OCI-LY1 (cell line): ENCODE measurements around the gene SYNM.

Source experiments
- H2AFZ ChIP-seq: fragments of 200-600 bp; sonication (generic), shearing (Covaris generic); 2 replicates; pipeline ENCODE4 v1.6.0; 2014; ENCODE audit warnings: antibody characterized with exemption, mild to moderate bottlenecking, low read length
- H3F3A ChIP-seq: fragments of 200-600 bp; sonication (generic), shearing (Covaris generic); 2 replicates; pipeline ENCODE4 v1.6.0; 2014; ENCODE audit warnings: mild to moderate bottlenecking, antibody characterized with exemption, low read length, moderate library complexity; ENCODE audit not compliant: insufficient read depth
- H3K27ac ChIP-seq: fragments of 200-600 bp; sonication (generic); 2 replicates; pipeline ENCODE4 v1.5.1; 2014; ENCODE audit warnings: low read length, mixed run types, mild to moderate bottlenecking, low read depth; ENCODE audit not compliant: poor library complexity, severe bottlenecking
- H3K27me3 ChIP-seq: fragments of 200-600 bp; sonication (generic); 2 replicates; pipeline ENCODE4 v1.6.0; 2014; ENCODE audit warnings: antibody characterized with exemption, mild to moderate bottlenecking, low read length, moderate library complexity; ENCODE audit not compliant: insufficient read depth
- H3K36me3 ChIP-seq: fragments of 200-600 bp; sonication (generic); 2 replicates; pipeline ENCODE4 v1.6.1; 2014; ENCODE audit warnings: mild to moderate bottlenecking, antibody characterized with exemption, low read length, moderate library complexity, mixed read lengths; ENCODE audit not compliant: insufficient read depth
- H3K4me1 ChIP-seq: fragments of 200-600 bp; sonication (generic); 2 replicates; pipeline ENCODE4 v1.5.1; 2014; ENCODE audit warnings: mild to moderate bottlenecking, low read length, moderate library complexity; ENCODE audit not compliant: insufficient read depth, severe bottlenecking
- H3K4me2 ChIP-seq: fragments of 200-600 bp; sonication (generic), shearing (Covaris generic); 2 replicates; pipeline ENCODE4 v1.6.1; 2014; ENCODE audit warnings: low read length
- H3K4me3 ChIP-seq: fragments of 200-600 bp; sonication (generic); 2 replicates; pipeline ENCODE4 v1.5.1; 2014; ENCODE audit warnings: low read length, low read depth, mild to moderate bottlenecking, mixed read lengths; ENCODE audit not compliant: poor library complexity, severe bottlenecking
- H3K79me2 ChIP-seq: fragments of 200-600 bp; shearing (Covaris generic); 2 replicates; pipeline ENCODE4 v1.6.1; 2016; ENCODE audit warnings: mixed run types, low read length, mixed read lengths; ENCODE audit not compliant: insufficient read depth
- H3K9ac ChIP-seq: fragments of 200-600 bp; sonication (generic), shearing (Covaris generic); 2 replicates; pipeline ENCODE4 v1.6.1; 2014; ENCODE audit warnings: mild to moderate bottlenecking, low read length, mixed read lengths
- H3K9me2 ChIP-seq: fragments of 200-600 bp; sonication (generic), shearing (Covaris generic); 2 replicates; pipeline ENCODE4 v1.6.1; 2014; ENCODE audit warnings: low read depth, mild to moderate bottlenecking, low read length, mixed read lengths
- H3K9me3 ChIP-seq: fragments of 200-600 bp; shearing (Covaris generic); 2 replicates; pipeline ENCODE4 v1.6.1; 2014; ENCODE audit warnings: low read length, mixed read lengths
- H4K20me1 ChIP-seq: fragments of 200-600 bp; sonication (generic), shearing (Covaris generic); 2 replicates; pipeline ENCODE4 v1.6.0; 2016; ENCODE audit warnings: mild to moderate bottlenecking, low read length; ENCODE audit not compliant: insufficient read depth
- EZH2 ChIP-seq: fragments of 200-600 bp; sonication (generic), shearing (Covaris generic); IDR thresholded peaks from 2 replicates; pipeline ENCODE4 v1.8.0; 2017; ENCODE audit warnings: borderline replicate concordance, mixed run types, mild to moderate bottlenecking, antibody characterized with exemption, low read length, moderate library complexity, mixed read lengths
- TF ChIP-seq, protein P1 (sequence below): fragments of 200-600 bp; sonication (generic), shearing (Covaris generic); IDR thresholded peaks from 2 replicates; pipeline ENCODE4 v1.5.1; 2017; ENCODE audit warnings: mild to moderate bottlenecking, antibody characterized with exemption, low read length, moderate library complexity, mixed read lengths

SYNM gene

DNA sequence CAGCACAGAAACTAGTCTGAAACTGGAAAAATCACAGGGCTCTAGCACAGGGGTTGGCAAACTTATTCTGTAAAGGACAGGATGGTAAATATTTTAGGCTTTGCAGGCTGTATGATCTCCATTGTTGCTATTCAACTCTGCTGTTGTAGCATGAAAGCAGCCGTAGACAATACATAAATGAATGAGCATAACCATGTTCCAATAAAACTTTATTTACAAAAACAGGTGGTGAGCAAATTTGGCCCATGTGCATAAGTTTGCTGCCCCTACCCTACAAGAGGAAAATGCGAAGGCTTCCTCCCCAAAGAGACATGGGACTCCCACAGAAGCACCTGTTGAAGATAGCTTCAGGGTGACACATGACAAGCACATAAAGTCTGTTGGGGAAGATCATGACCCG lies 59.2 kb downstream of the SYNM start:
- no peak overlapping the region for H3K27ac ChIP-seq
- H3K4me3 ChIP-seq = no peak overlapping the region
- H3K79me2 ChIP-seq = no peaks in the 10 kb centered on the region
- TF ChIP-seq EZH2 = no peak
- TF ChIP-seq, protein P1, sequence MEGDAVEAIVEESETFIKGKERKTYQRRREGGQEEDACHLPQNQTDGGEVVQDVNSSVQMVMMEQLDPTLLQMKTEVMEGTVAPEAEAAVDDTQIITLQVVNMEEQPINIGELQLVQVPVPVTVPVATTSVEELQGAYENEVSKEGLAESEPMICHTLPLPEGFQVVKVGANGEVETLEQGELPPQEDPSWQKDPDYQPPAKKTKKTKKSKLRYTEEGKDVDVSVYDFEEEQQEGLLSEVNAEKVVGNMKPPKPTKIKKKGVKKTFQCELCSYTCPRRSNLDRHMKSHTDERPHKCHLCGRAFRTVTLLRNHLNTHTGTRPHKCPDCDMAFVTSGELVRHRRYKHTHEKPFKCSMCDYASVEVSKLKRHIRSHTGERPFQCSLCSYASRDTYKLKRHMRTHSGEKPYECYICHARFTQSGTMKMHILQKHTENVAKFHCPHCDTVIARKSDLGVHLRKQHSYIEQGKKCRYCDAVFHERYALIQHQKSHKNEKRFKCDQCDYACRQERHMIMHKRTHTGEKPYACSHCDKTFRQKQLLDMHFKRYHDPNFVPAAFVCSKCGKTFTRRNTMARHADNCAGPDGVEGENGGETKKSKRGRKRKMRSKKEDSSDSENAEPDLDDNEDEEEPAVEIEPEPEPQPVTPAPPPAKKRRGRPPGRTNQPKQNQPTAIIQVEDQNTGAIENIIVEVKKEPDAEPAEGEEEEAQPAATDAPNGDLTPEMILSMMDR = no peak
- no peaks in the 10 kb centered on the region for H3F3A ChIP-seq
- no peak overlapping the region for H3K9ac ChIP-seq
- H4K20me1 ChIP-seq = no peaks in the 10 kb centered on the region
- H3K4me1 ChIP-seq = no peaks in the 10 kb centered on the region
- no peaks in the 10 kb centered on the region for H3K9me3 ChIP-seq
- no peaks in the 10 kb centered on the region for H3K9me2 ChIP-seq
- no peak overlapping the region for H3K4me2 ChIP-seq
- H2AFZ ChIP-seq = no peak overlapping the region
- no peaks in the 10 kb centered on the region; the same call in 1 of the 2 replicates for H3K27me3 ChIP-seq
- H3K36me3 ChIP-seq = no peaks in the 10 kb centered on the region

DNA sequence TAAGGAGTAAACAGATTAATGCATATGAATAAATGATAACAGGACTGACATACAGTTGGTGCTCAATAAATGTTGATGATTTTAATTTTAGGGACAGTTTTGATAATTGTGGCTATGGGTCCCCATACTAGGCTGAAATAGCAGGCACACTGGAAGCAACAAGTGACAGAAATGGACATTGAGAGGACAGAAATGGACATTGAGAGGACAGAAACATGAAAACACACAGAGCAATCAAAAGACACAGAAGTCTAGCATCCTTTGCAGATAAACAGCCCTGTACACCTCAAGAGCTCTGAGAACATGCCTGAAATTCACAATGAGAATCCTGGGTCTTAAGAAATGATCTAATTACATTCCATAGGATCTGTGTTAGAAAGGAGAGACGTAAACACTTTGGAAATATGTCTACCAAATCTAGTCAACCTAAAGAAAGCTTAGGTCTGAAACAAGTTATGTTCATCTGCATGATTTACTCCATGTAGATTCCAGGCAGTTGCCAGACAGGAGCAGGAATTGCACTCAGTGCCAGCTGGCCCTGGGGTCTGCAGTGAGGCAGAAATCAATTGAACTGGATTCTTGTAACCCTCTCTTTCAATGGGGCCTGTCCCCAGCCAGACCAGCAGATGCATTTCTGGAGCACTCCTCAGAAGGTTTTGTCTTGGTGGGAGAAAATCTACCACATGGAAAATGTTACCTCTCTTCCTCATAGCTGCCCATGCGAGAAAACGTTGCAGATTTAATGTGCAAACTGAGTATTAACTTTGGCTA lies 60.3 kb downstream of the SYNM start:
- Histone ChIP-seq H3K4me2 (no peak overlapping the region), H3F3A (no peaks in the 10 kb centered on the region), H3K79me2 (no peaks in the 10 kb centered on the region), H3K36me3 (no peaks in the 10 kb centered on the region), H3K9ac (no peak overlapping the region), H4K20me1 (no peaks in the 10 kb centered on the region), H3K9me2 (no peaks in the 10 kb centered on the region), H3K4me3 (no peak overlapping the region), H3K27ac (no peak overlapping the region), H3K9me3 (no peaks in the 10 kb centered on the region), H3K4me1 (no peaks in the 10 kb centered on the region), H2AFZ (no peak overlapping the region), H3K27me3 (no peaks in the 10 kb centered on the region; the same call in 1 of the 2 replicates)
- TF ChIP-seq, protein P1 = no peak
- no peak for TF ChIP-seq EZH2

DNA sequence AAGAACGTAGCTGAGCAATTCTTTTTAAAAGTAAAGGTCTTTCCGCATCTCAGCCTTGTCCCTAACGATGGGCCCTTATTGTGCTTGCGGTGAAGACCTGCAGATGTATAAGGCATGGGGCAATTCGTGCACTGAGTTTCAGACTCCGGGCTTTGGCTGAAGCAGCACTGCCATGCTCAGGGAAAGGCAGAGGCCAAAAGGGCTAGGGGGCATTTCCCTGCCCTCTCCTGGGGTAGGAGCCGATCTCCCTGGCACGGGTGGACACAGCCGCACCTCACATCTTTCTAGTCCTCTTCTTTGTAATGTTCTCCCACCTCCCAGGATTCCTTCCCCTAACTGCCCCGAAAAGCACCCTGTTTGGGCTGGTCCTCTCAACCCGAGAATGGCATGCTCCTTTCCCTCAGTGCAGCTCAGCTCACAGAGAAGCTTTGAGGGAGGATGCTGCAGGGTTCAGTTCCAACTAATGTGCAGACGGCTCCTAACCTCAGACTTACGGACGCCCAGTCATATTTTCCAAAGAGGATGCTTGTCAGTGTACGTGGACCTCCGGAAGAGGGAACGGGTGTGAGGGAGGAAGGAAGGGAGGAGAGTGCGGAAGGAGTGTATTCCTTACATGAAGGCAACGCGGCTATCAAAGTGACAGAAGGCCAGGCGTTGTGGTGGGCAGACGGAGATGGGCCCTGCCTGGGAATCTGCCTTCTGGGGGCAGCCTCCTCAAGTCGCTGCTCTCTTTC lies 61.2 kb downstream of the SYNM start:
- Histone ChIP-seq H3K27ac (no peak overlapping the region), H3K9me3 (no peaks in the 10 kb centered on the region), H3K27me3 (no peaks in the 10 kb centered on the region; the same call in 1 of the 2 replicates), H2AFZ (no peak overlapping the region), H3K9ac (no peak overlapping the region), H3K79me2 (no peaks in the 10 kb centered on the region), H4K20me1 (no peaks in the 10 kb centered on the region), H3K9me2 (no peaks in the 10 kb centered on the region), H3K4me2 (no peak overlapping the region), H3K4me1 (no peaks in the 10 kb centered on the region), H3K4me3 (no peak overlapping the region), H3K36me3 (no peaks in the 10 kb centered on the region), H3F3A (no peaks in the 10 kb centered on the region)
- no peak for TF ChIP-seq EZH2
- TF ChIP-seq, protein P1 = no peak
